WTC11 (cell line): ENCODE data around the gene RETN.
"Not testable (repeated sequence)": the region's sequence is repeated elsewhere in the genome, so short reads cannot be mapped to it uniquely, and the experiment has no call there.

Experiments
- CDX4 ChIP-seq: fragments of 250-450 bp; sonication (Bioruptor Pico); IDR thresholded peaks from 2 replicates; pipeline ENCODE4 v1.9.0; 2021; ENCODE audit warnings: moderate library complexity, mild to moderate bottlenecking, inconsistent platforms, borderline replicate concordance
- CTCF ChIP-seq: fragments of 200-600 bp; IDR thresholded peaks from 2 replicates; pipeline ENCODE4 v1.8.0; 2022; ENCODE audit warnings: antibody characterized with exemption
- STAT6 ChIP-seq: sonication (generic); formaldehyde crosslinking; conservative IDR thresholded peaks from 2 replicates; pipeline ENCODE4 v1.8.1; 2023; ENCODE audit warnings: mild to moderate bottlenecking, low read depth, missing genetic modification reagents, moderate library complexity
- TEAD4 ChIP-seq: sonication (generic); formaldehyde crosslinking; IDR thresholded peaks from 2 replicates; pipeline ENCODE4 v1.8.0; 2022; ENCODE audit warnings: mild to moderate bottlenecking, missing genetic modification reagents
- USF1 ChIP-seq: sonication (generic); formaldehyde crosslinking; IDR thresholded peaks from 2 replicates; pipeline ENCODE4 v1.8.0; 2022; ENCODE audit warnings: mild to moderate bottlenecking, missing genetic modification reagents

- not testable (repeated sequence) for TF ChIP-seq USF1 (CRISPR knock-in tag); TEAD4 (CRISPR knock-in tag); CTCF; STAT6 (CRISPR knock-in tag); CDX4 (CRISPR knock-in tag)
Observed at GRCh38 chr19:7643629-7644549, 25.0 kb upstream of the RETN start.
